ENCODE data around the gene TMEM175.

TMEM175 gene

DNA sequence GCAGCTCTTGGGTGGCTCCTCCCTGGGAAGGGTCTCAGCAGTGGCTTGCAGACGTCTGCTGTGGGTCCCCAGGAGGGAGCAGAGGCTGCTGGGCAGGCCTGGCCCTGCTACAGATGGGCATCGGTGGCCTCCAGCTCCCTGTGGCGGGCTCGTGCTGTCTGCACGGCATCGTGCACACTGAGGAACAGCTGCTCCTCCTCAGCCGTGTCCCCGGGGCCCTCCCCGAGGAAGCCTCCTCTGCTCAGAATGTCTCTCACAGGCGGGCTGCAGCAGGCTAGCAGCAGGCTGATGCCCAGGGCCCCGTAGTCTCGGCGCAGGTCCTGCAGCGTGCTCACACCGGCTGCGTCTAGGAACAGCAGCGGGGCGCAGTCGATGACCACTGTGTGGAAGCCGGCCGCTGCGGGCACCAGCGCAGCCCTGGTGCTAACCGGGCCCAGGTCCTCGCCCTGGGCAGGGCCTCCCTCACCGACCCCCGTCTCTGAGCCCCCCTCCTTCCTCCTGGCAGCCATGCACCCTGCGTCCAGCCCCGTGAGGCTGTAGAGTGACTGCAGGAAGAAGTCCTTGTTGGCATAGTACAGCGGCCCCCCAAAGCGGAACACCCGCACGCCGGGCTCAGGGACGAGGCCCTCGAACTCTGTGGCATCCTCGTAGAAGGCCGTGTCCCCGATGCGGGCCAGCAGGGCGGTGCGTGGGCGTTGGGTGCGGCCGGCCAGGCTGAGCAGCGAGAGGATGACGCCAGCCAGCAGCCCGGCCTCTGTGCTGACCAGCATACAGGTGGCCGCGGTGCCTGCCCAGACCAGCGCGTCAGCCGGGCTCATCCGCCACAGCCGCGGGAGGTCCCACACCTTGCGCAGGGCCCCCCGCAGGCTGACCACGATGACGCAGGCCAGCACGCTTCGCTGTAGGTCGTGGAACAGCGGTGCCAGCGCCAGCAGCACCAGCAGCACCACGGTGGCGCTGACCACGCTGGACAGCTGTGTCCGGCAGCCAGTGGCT, 56.8 kb downstream of the TMEM175 start:
- ChIA-PET POLR2A (no interaction called here), CTCF (interaction anchor here (1.1 kb wide), 1 partner anchor 18 kb away, joined by 3 read pairs; no protein-coding TSS in a partner anchor)
- DNase-seq (ENCODE audit: extremely low spot score): no peak
- TF ChIP-seq LEF1 (IDR thresholded peaks at IDR 0.05; ENCODE audit: borderline replicate concordance) (no peak), HDGF (IDR thresholded peaks at IDR 0.05; ENCODE audit: borderline replicate concordance) (no peak)
- TF ChIP-seq, protein P1, sequence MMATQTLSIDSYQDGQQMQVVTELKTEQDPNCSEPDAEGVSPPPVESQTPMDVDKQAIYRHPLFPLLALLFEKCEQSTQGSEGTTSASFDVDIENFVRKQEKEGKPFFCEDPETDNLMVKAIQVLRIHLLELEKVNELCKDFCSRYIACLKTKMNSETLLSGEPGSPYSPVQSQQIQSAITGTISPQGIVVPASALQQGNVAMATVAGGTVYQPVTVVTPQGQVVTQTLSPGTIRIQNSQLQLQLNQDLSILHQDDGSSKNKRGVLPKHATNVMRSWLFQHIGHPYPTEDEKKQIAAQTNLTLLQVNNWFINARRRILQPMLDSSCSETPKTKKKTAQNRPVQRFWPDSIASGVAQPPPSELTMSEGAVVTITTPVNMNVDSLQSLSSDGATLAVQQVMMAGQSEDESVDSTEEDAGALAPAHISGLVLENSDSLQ (IDR thresholded peaks at IDR 0.05): no peak

DNA sequence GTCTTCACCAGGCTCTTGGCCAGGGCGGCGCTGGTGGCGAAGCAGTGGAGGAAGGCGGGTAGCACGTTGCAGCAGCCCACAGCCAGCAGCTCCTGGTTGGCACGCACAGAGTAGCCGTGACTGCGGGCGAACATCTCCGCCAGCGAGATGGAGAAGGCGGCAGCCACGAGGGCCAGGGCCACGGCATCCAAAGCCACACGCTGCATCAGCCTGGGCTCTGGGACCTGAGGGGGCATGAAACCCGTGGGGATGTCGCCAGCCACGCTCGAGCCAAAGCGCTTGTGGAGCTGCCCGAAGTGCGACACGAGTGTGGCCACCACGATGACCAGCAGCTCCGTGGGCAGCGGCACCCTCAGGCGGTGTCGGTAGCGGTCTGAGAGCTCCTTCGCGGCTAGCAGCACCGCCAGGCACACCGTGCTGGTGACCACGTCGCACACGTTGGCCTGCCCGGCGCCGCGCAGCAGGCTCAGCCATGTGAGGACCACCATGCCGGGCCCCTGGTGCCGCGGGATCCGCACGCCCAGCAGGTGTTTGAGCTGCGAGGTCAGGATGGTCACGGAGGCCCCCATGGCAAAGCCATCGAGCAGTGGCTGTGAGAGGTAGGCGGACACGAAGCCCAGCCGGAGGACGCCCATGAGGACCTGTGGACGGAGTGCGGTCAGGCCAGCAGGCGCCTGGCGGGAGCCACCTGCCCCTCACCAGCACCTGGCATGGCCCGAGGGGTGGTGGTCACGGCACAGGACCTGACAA, 57.6 kb downstream of the TMEM175 start:
- ChIA-PET POLR2A (no interaction called here), CTCF (interaction anchor here (0.6 kb wide), 1 partner anchor 60 kb away, joined by 3 read pairs; no protein-coding TSS in a partner anchor)
- DNase-seq (ENCODE audit: extremely low spot score): no peak
- TF ChIP-seq, protein P1 (IDR thresholded peaks at IDR 0.05): no peak
- TF ChIP-seq CTBP1 (IDR thresholded peaks at IDR 0.05; ENCODE audit: borderline replicate concordance): no peak
- no peak for TF ChIP-seq ARNT (IDR thresholded peaks at IDR 0.05)
- TF ChIP-seq L3MBTL2 (conservative IDR thresholded peaks at IDR 0.05): no peak
- TF ChIP-seq FOXM1 (IDR thresholded peaks at IDR 0.05; ENCODE audit: borderline replicate concordance): no peak
- TF ChIP-seq SP1 (IDR thresholded peaks at IDR 0.05): no peak
- no peak for TF ChIP-seq SUZ12 (IDR thresholded peaks at IDR 0.05)
- no peak for TF ChIP-seq FOXA1 (IDR thresholded peaks at IDR 0.05)
- TF ChIP-seq FOXK2 (IDR thresholded peaks at IDR 0.05): no peak
- no peak for TF ChIP-seq ZNF384 (IDR thresholded peaks at IDR 0.05)
- no peak for TF ChIP-seq HDGF (IDR thresholded peaks at IDR 0.05; ENCODE audit: borderline replicate concordance)
- no peak for TF ChIP-seq LEF1 (IDR thresholded peaks at IDR 0.05; ENCODE audit: borderline replicate concordance)
- no peak for TF ChIP-seq ELF4 (IDR thresholded peaks at IDR 0.05)
- no peak for TF ChIP-seq BHLHE40 (IDR thresholded peaks at IDR 0.05; ENCODE audit: borderline replicate concordance)
- TF ChIP-seq NFRKB (IDR thresholded peaks at IDR 0.05): no peak
- TF ChIP-seq TARDBP (IDR thresholded peaks at IDR 0.05): no peak

GRCh38 chr4:990746-991367, 58.6 kb downstream of the TMEM175 start:
- POLR2A ChIA-PET: no interaction called here
- TF ChIP-seq FOXK2 (IDR thresholded peaks at IDR 0.05): no peak
- no peak for TF ChIP-seq L3MBTL2 (conservative IDR thresholded peaks at IDR 0.05)
- TF ChIP-seq HDGF (IDR thresholded peaks at IDR 0.05; ENCODE audit: borderline replicate concordance): no peak
- no peak for TF ChIP-seq FOXA1 (IDR thresholded peaks at IDR 0.05)
- TF ChIP-seq CTBP1 (IDR thresholded peaks at IDR 0.05; ENCODE audit: borderline replicate concordance): no peak
- TF ChIP-seq TARDBP (IDR thresholded peaks at IDR 0.05): no peak
- TF ChIP-seq, protein P1 (IDR thresholded peaks at IDR 0.05): no peak
- no peak for TF ChIP-seq BHLHE40 (IDR thresholded peaks at IDR 0.05; ENCODE audit: borderline replicate concordance)
- no peak for TF ChIP-seq FOXM1 (IDR thresholded peaks at IDR 0.05; ENCODE audit: borderline replicate concordance)
- no peak for TF ChIP-seq NFRKB (IDR thresholded peaks at IDR 0.05)
- CTCF ChIA-PET: interaction anchor here (0.6 kb wide), 1 partner anchor 59 kb away, joined by 3 read pairs; no protein-coding TSS in a partner anchor
- DNase-seq (ENCODE audit: extremely low spot score): no peak

DNA sequence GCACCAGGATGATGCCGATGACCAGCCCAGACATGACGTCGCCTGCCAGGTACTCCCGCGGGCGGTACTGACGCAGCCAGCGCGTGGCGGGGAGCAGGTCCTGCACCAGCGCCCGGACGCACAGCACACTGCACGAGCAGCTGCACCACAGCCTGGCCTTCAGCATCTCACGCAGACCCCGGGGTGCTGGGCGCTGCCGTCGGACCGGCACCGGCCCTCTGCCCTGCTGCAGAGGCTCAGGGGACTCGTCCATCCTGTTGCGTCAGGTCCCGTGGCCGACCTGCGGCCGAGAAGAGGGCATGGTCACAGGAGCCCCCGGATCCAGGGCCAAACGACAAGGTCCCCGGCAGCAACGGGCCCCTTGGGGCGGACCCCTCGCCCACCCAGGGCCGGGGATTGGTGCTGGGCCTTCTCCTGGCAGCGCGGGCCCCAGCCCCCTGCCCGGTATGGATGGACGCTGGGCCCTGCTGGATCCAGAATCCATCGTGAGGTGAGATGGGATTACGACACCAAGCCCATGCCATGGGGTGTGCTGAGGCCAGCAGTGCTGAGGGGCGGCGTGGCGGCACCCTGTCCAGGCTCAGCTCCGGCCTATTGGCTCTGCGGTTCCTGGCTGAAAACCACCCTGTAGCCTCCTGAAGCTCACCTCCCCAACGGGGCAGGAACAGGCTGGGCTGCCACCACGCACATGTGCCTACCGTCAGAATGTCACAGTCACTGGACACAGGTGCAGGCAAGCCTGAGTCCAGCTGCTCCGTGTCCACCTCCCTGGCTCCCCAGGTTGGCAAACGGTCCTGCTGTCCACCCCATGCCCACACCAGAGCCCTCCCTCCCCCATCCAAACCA, 59.4 kb downstream of the TMEM175 start:
- CTCF ChIA-PET: no interaction called here
- TF ChIP-seq TARDBP (IDR thresholded peaks at IDR 0.05): no peak
- TF ChIP-seq ZNF384 (IDR thresholded peaks at IDR 0.05): no peak
- no peak for TF ChIP-seq FOXM1 (IDR thresholded peaks at IDR 0.05; ENCODE audit: borderline replicate concordance)
- DNase-seq (ENCODE audit: extremely low spot score): no peak
- POLR2A ChIA-PET: no interaction called here

DNA sequence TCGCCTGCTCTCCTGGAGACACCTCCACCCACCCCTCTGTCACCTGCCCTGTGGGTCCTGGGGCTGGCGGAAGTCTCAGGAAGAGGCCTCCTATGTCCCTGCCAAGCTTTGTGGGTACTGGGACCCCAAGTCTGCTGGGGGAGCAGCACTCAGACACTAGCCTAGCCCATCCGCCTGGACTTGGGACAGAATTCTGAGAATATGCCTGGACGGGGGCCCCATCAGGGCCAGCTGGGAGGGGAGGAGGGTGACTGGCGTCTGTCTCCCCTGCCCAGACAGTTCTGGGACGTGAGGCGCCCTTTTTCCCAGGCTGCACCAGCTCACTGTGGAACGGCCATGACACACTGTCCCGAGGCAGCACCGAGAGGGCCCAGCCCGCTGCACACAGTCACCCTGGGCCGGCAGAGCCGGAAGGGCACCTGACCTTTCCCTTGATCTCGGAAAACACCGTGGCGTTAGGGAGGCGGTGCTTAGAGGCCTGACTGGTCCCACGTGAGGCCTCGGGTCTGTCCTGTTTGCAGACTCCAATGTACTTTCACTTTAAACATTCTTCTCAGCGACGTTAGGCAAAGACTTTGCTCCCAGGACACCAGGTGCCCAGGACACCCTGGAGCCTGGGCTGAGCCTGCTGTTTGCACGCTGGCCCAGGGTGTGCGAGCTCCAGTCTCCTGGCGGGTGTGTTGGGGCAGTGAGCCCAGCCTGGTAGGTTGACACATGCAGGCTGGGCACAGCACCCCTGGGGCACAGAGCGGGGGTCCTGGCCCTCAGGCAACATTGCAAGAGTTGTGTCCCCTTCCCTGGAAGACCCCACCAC, 60.2 kb downstream of the TMEM175 start:
- POLR2A ChIA-PET: no interaction called here
- CTCF ChIA-PET: no interaction called here

More for the DNA sequence above, 60.2 kb downstream of the TMEM175 start:
- DNase-seq (ENCODE audit: extremely low spot score): no peak
- no peak for TF ChIP-seq SUZ12 (IDR thresholded peaks at IDR 0.05)
- TF ChIP-seq NFRKB (IDR thresholded peaks at IDR 0.05): no peak
- no peak for TF ChIP-seq L3MBTL2 (conservative IDR thresholded peaks at IDR 0.05)
- no peak for TF ChIP-seq FOXA1 (IDR thresholded peaks at IDR 0.05)
- no peak for TF ChIP-seq BHLHE40 (IDR thresholded peaks at IDR 0.05; ENCODE audit: borderline replicate concordance)
- no peak for TF ChIP-seq HDGF (IDR thresholded peaks at IDR 0.05; ENCODE audit: borderline replicate concordance)
- TF ChIP-seq CTBP1 (IDR thresholded peaks at IDR 0.05; ENCODE audit: borderline replicate concordance): no peak
- TF ChIP-seq ZNF384 (IDR thresholded peaks at IDR 0.05): no peak
- TF ChIP-seq ELF4 (IDR thresholded peaks at IDR 0.05): no peak
- TF ChIP-seq TARDBP (IDR thresholded peaks at IDR 0.05): no peak

Data from HEK293T (cell line).